Epithelial cell of esophagus (primary cell): ENCODE measurements around the gene ATP2B3.
A peak's percentile ranks its signal among the peaks of the same experiment; 100 is the strongest.

Experiments
- DNase-seq: peaks from one replicate; pipeline ENCODE4 v3.0.0; 2010; ENCODE audit warnings: low read depth
- H3K4me3 ChIP-seq: 2 replicates; pipeline ENCODE4 v1.5.1; 2011; ENCODE audit warnings: mild to moderate bottlenecking, low read length, control low read depth
- CTCF ChIP-seq: IDR thresholded peaks from 2 replicates; pipeline ENCODE4 v1.5.1; 2011; ENCODE audit warnings: low read depth, mild to moderate bottlenecking, low read length, control low read depth, inconsistent platforms; ENCODE audit not compliant: insufficient read depth; ENCODE audit errors: missing control alignments

ATP2B3 gene

GRCh38 chrX:153580700-153581386 lies 63.4 kb downstream of the ATP2B3 start:
- no peak for TF ChIP-seq CTCF
- H3K4me3 ChIP-seq: no peak overlapping the region
- DNase-seq: no peak

GRCh38 chrX:153582896-153583295 lies 65.5 kb downstream of the ATP2B3 start:
- no peak overlapping the region for H3K4me3 ChIP-seq
- DNase-seq: peak; percentile 29
- TF ChIP-seq CTCF: no peak

GRCh38 chrX:153583433-153583832 lies 66.0 kb downstream of the ATP2B3 start:
- H3K4me3 ChIP-seq: no peak overlapping the region
- no peak for TF ChIP-seq CTCF
- peak; percentile 48 for DNase-seq

GRCh38 chrX:153585827-153586226 lies 68.4 kb downstream of the ATP2B3 start:
- DNase-seq: no peak
- no peak overlapping the region for H3K4me3 ChIP-seq
- TF ChIP-seq CTCF: no peak

GRCh38 chrX:153587342-153587741 lies 69.9 kb downstream of the ATP2B3 start:
- TF ChIP-seq CTCF: no peak
- no peak for DNase-seq
- H3K4me3 ChIP-seq: no peak overlapping the region

GRCh38 chrX:153588021-153588781 lies 70.8 kb downstream of the ATP2B3 start:
- DNase-seq: no peak
- no peak for TF ChIP-seq CTCF
- H3K4me3 ChIP-seq: no peak overlapping the region

GRCh38 chrX:153588782-153589446 lies 71.5 kb downstream of the ATP2B3 start:
- TF ChIP-seq CTCF: no peak
- no peak for DNase-seq

More at GRCh38 chrX:153588782-153589446, 71.5 kb downstream of the ATP2B3 start:
- H3K4me3 ChIP-seq: no peak overlapping the region
